Left lung (tissue), 10 donors: Measurements from ENCODE around the gene NT5C2. TPM values are rescaled to one million over a fixed set of nuclear protein-coding genes. Genes with fewer than 3 reads are reported as not detected.

ENCODE experiments used
- ATAC-seq: fragments of 200-7000 bp; cut with Tn5 transposase; one replicate; pipeline ENCODE4 v1.9.1; 2020; ENCODE audit warnings: moderate library complexity
- DNase-seq, 4 donors: peaks; one replicate each; pipeline ENCODE4 v3.0.0-alpha.2; 2013 to 2020
- H3K27ac ChIP-seq, 2 donors: fragments of 200-600 bp; sonication (generic) in 1 of 2; one replicate each; pipeline versions ENCODE4 v1.5.0 to v1.8.0; 2020 to 2021
- H3K27me3 ChIP-seq, 2 donors: fragments of 200-600 bp; sonication (generic) in 1 of 2; one replicate each; pipeline versions ENCODE4 v1.5.0 to v1.8.0; 2020 to 2021
- H3K36me3 ChIP-seq, 2 donors: fragments of 200-600 bp; sonication (generic) in 1 of 2; one replicate each; pipeline versions ENCODE4 v1.5.0 to v1.8.0; 2020 to 2021
- H3K4me1 ChIP-seq, 2 donors: fragments of 200-600 bp; one replicate each; pipeline ENCODE4 v1.8.0; 2021
- H3K4me3 ChIP-seq, 2 donors: fragments of 200-600 bp; sonication (generic) in 1 of 2; one replicate each; pipeline versions ENCODE4 v1.5.0 to v1.8.0; 2020 to 2021; ENCODE audit warnings: mild to moderate bottlenecking in 1 of 2
- H3K9me3 ChIP-seq, 2 donors: fragments of 200-600 bp; sonication (generic) in 1 of 2; one replicate each; pipeline versions ENCODE4 v1.5.0 to v1.8.0; 2020 to 2021
- CTCF ChIP-seq, 2 donors: fragments of 200-600 bp; sonication (generic) in 1 of 2; IDR thresholded peaks; one replicate each; pipeline versions ENCODE4 v1.5.0 to v1.8.0; 2021; ENCODE audit warnings: antibody characterized with exemption in 2 of 2
- intact Hi-C, 2 donors: fragments of 100-400 bp; cut with DNase I; formaldehyde crosslinking; loops; one replicate each; pipeline versions ENCODE4 v1.11.2 to v1.14.2; 2022
- polyA plus RNA-seq, 6 donors: library from polyadenylated mRNA; unstranded; fragments of 120-200 nt; gene quantifications; one replicate each; pipeline ENCODE4 v1.2.1, GENCODE V29; 2013; ENCODE audit not compliant: insufficient read length in 6 of 6
- total RNA-seq, 2 donors: library from RNA; stranded (reverse); fragmentation: NEBNext Ultra II Directional; extraction: Animal tissue kit (Norgen Biotek cat#: 25700); gene quantifications; one replicate each; pipeline ENCODE4 v1.2.1, GENCODE V29; 2021
- donor health status: DM: no; HTN: yes; CAD: no.
- donor health status: DM: no; HTN: no; CAD: no.

The NT5C2 gene
- total and polyA plus RNA-seq, 8 donors: 95.3 to 173 (median 133) TPM

GRCh38 chr10:103125323-103126267 lies 67.5 kb downstream of the NT5C2 start:
- Histone ChIP-seq H3K4me1 (peaks cover 5 to 32% of the 10 kb centered on the region in 2 donors), H3K9me3 (no peaks in the 10 kb centered on the region), H3K36me3 (peaks cover 0 to 18% of the 10 kb centered on the region in 2 donors), H3K27me3 (no peaks in the 10 kb centered on the region), H3K4me3 (no peak overlapping the region), H3K27ac (peak overlapping the region in 1 of 2 donors; percentile 10)
- TF ChIP-seq CTCF (IDR thresholded peaks at IDR 0.05): no peak
- DNase-seq (no peak), ATAC-seq (no peak)
- intact Hi-C loops: no loop called here

- peaks cover 5 to 32% of the 10 kb centered on the region in 2 donors for H3K4me1 ChIP-seq
- no peak for DNase-seq
- TF ChIP-seq CTCF (IDR thresholded peaks at IDR 0.05): no peak
- ATAC-seq: no peak
- H3K36me3 ChIP-seq: peaks cover 0 to 18% of the 10 kb centered on the region in 2 donors
- no peak overlapping the region for H3K27ac ChIP-seq
- no peak overlapping the region for H3K4me3 ChIP-seq
- intact Hi-C loops: no loop called here
- no peaks in the 10 kb centered on the region for H3K9me3 ChIP-seq
- no peaks in the 10 kb centered on the region for H3K27me3 ChIP-seq
These were observed 68.5 kb downstream of the NT5C2 start for GRCh38 chr10:103124420-103125096.

- no peaks in the 10 kb centered on the region for H3K27me3 ChIP-seq
- H3K9me3 ChIP-seq: no peaks in the 10 kb centered on the region
- no peak overlapping the region for H3K27ac ChIP-seq
- ATAC-seq (no peak), DNase-seq (no peak)
- no peak for TF ChIP-seq CTCF (IDR thresholded peaks at IDR 0.05)
- no peak overlapping the region for H3K4me3 ChIP-seq
- peaks cover 0 to 18% of the 10 kb centered on the region in 2 donors for H3K36me3 ChIP-seq
- H3K4me1 ChIP-seq: peaks cover 5 to 32% of the 10 kb centered on the region in 2 donors
- intact Hi-C loops: no loop called here
These were observed 69.6 kb downstream of the NT5C2 start for GRCh38 chr10:103123282-103124024.

- no peaks in the 10 kb centered on the region for H3K9me3 ChIP-seq
- peaks cover 0 to 2% of the 10 kb centered on the region in 2 donors for H3K36me3 ChIP-seq
- intact Hi-C loops: no loop called here
These were observed 71.9 kb downstream of the NT5C2 start for GRCh38 chr10:103120977-103121735.

More at GRCh38 chr10:103120977-103121735, 71.9 kb downstream of the NT5C2 start:
- Histone ChIP-seq H3K4me3 (no peak overlapping the region), H3K27ac (no peak overlapping the region), H3K27me3 (no peaks in the 10 kb centered on the region), H3K4me1 (peaks cover 5 to 32% of the 10 kb centered on the region in 2 donors)
- ATAC-seq (peak; percentile 28), DNase-seq (peak in 1 of 4 donors; percentile 34)
- TF ChIP-seq CTCF (IDR thresholded peaks at IDR 0.05): no peak
